Stimulated activated CD8-positive, alpha-beta memory T cell treated with anti-CD3 and anti-CD28 coated beads, Interleukin-12 subunit alpha, Interleukin-12 subunit beta, amount 100 ng/mL, for 24 hours (primary cell): ENCODE measurements around the gene CTBP2.

Source experiments
- DNase-seq: peaks from one replicate; pipeline ENCODE4 v3.0.0-alpha.2; 2020; ENCODE audit errors: extremely low read depth

The CTBP2 gene

DNA sequence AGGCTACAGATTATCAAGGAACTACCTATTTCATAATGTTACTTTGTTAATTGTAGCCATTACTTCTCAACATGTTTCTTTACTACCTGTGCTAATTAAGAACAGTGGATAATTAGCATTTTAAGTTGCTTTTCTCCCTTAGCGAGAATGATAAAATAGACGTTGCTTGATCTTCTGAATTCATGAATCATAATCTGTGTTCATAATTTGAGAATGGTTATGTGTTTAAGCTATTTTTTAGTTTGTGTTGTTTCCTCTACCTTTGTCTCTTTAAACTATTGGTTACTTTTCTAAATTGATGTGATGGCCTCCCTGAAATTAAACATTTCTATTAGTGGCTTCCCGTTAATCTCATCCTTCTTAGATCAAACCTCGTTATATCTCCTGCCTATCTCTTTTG lies 218.5 kb downstream of the CTBP2 start, which contains the start of gene ZRANB1:
ZRANB1 (plus strand) TSS at position 301 of the 400 bp plus-strand sequence. CDS start 371 bp downstream, outside the sequence.
- DNase-seq, result no peak

DNA sequence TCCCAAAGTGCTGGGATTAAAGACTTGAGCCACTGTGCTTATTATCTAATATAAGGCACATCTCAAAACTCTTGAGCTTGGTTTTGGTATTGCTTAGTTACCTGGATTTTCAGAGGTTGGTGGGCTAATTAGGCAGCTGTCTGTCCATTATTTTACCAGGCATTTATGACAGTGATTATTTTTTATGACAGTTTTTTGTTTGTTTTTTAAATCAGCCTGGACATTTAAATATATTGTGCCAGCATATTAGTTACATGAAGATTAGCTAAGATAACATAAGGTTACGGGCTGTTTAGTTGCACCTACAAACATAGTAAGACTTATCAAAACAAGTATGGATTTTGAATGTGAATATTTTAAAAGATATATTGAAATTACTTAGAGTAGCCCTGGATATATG lies 221.1 kb downstream of the CTBP2 start:
- no peak for DNase-seq

DNA sequence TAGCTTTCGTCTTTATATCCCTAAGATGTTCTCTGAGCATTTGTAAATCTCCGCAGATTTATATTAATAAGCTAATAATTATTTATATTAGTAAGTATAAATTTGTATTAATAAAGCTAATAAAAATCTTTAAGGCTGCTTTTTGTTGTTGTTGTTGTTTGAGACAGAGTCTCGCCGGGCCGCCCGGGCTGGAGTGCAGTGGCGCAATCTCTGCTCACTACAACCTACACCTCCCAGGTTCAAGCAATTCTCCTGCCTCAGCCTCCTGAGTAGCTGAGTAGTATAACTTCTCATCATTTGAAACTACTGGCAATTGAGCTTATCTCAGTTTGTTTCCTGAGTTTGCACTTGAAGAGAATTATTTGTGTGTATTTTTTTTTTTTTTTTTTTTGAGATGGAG lies 223.6 kb downstream of the CTBP2 start:
- DNase-seq, result no peak

DNA sequence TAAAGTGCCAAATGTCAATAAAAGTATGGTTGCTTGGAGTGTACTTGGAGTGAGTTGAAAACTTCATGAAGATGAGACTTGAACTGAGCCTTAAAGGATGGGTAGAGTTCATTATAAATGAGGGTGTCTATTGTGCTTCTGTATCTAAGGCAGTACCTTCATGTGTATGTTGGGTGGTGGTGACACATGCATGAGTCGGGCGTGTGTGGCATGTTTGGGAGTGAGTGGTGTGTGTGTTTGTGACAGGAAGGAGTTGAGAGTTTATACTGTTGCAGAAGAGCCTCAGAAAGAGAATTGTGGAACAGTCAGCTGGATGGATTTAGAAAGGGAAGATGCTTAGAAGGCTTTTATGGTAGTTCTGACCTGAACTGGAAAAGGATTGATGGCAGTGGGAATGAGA lies 224.4 kb downstream of the CTBP2 start:
- DNase-seq, result no peak
